D721Med (cell line): ENCODE data around the gene TMEM184A.

Source experiments
- DNase-seq: peaks from one replicate; pipeline ENCODE4 v3.0.0; 2011; ENCODE audit warnings: low spot score; ENCODE audit not compliant: insufficient read length
- FAIRE-seq: peaks from 2 replicates; lab custom pipeline; 2011; peaks lifted over from hg19 to GRCh38; lab: Jason Lieb, UNC
- CTCF ChIP-seq: IDR thresholded peaks from 2 replicates; pipeline ENCODE4 v1.5.1; 2012; ENCODE audit warnings: mild to moderate bottlenecking, control low read depth; ENCODE audit not compliant: insufficient read depth; ENCODE audit errors: missing control alignments

TMEM184A gene

GRCh38 chr7:1590887-1591286, 34.9 kb upstream of the TMEM184A start:
- FAIRE-seq (no peak), DNase-seq (no peak)
- no peak for TF ChIP-seq CTCF

- no peak for FAIRE-seq
- TF ChIP-seq CTCF, result no peak
- no peak for DNase-seq
Measured at GRCh38 chr7:1590476-1590875, 34.5 kb upstream of the TMEM184A start.

DNA sequence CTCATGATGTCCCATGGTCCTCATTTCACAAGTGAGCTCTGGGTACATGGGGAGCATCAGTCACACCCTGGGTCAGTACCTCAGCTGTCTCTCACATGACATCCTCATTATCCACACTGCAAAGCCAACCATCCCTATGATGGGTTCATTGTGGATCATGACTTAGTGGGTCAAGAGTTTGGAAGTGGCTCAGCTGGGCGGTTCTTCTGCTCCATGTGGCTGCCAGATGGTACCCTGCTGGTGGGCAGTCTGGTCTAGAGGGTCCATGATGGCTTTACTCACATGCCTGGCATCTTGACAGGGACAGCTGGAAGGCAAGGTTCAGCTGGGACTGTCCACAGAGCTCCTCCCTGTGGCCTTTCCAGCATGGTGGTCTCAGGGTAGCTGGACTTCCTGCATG, 33.0 kb upstream of the TMEM184A start:
- no peak for TF ChIP-seq CTCF
- no peak for FAIRE-seq
- no peak for DNase-seq

DNA sequence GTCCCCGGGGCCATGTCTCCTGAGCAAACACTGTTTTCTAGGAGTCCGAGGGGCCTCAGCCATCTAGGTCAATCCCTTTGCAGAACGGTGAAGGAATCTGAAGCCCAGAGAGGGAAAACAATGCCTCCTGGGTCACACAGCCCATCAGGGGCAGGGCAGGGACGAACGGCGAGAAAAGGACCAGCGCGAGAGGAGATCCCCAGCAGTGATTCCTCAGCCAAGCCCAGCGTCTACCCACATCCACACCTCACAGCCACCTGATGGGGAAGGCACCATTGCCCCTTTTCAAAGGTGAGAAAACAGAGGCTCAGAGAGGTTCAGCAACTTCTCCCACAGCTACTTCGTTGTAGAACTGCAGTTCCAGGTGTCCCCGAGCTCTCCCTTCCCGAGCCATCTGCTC, 31.7 kb upstream of the TMEM184A start:
- DNase-seq, result no peak
- TF ChIP-seq CTCF, result no peak
- no peak for FAIRE-seq

DNA sequence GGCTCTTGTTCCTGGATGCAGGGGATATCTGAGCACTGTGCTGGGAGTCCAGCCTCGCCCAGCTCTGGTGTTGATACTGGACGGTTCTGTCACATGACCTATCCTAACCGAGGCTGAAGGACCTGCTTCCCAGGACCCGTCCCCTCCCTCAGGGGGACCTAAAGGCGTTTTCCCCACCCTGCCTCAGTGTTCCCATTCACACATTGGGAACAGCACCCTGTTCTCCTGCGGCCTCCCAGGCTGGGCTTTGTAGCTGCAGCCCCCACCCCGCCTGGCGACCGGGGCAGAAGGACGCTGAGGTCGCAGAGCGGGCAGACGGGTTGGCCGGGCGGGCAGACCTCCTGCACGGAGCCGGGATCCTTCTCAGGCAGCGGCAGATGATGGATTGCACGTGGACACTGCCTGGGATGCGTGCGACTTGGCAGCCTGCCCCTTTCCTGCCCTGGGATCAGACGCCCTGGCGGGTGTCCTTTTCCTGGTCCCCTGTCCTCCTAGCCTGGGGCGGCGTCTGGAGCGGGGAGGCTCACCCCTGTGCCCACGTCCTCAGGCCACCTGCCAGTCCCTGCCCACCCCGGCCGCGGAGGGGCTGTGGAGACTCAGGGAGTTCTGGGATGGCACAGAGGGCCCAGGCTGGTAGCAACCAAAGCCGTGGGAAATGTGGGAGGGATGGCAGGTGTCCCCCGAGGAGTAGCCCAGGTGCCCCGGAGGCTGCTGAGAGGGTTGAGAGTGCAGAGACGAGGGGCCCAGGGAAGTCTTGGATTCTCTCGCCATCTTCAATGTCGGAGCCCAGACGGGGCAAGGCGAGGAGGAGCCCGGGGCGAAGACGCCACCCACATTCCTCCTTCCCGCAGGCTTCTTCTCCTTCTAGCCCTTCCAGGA, 31.1 kb upstream of the TMEM184A start:
- DNase-seq (no peak), FAIRE-seq (no peak)
- TF ChIP-seq CTCF, result no peak

DNA sequence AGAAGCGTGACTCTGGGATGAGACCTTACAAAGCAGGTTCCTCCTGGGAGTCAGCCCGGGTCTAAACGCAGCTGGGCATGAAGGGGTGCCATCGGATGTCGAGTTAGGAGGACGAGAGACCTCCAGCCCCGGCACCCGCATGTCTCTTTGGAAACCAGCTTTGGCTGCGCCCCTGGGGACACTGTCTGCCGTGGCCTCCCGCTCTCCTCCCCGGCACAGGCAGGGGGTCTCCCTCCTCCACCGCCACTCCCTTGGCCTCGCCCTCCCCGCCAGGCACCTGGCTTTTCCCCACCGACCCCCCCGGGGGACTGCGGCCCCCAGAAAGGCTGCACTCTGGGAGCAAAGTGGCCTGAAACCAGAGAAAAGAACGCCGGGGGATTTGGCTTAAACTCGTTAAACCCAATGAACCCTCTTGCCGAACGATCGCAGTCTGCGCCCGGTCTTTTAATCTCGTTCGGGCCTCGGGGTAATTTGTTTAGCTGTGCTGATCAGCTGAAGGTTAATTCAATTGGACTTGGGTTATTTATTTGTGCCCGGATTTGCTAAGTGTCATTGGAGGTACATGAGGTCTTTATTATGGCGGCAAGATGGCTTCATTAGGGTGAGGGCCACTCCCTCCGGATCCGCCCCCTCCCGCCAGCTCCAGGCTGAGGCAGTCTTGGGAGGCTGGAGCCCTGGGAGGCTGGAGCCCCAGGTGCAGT, 30.3 kb upstream of the TMEM184A start:
- DNase-seq (peak; percentile 83), FAIRE-seq (no peak)
- no peak for TF ChIP-seq CTCF
